ENCODE data around the gene TRIO.

DNA sequence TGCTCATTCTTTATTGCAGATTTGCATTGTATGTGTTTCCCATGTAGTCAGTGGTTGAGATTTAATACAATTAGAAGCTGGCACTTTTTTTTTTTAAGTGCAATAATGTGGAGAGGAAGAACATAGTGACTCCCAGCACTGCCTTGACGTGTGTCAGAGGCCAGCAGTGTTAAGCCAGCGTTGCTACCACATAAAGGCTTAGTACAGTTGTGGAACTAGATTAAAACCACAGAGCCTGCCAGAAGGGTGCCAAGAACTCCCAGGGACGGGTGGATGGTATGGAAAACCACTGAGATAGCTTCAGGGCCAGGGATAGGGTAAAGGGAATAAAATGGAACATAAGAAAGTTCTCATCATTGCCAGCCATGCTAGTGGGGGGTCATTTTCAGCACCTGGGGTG is 142.9 kb downstream of the TRIO start:
- TF ChIP-seq EZH2 (IDR thresholded peaks at IDR 0.05; ENCODE audit: low read depth, low read length, severe bottlenecking) (no peak), SRF (IDR thresholded peaks at IDR 0.05; ENCODE audit: low read depth, low read length) (no peak), TAF1 (IDR thresholded peaks at IDR 0.05; ENCODE audit: low read depth, low read length) (no peak), KDM4A (IDR thresholded peaks at IDR 0.05; ENCODE audit: low read depth, low read length, severe bottlenecking) (no peak), POLR2A (IDR thresholded peaks at IDR 0.05; ENCODE audit: control extremely low read depth in 1 of 2, low read depth in 2 of 2, low read length in 2 of 2) (no peak), SUZ12 (IDR thresholded peaks at IDR 0.05; ENCODE audit: low read length) (no peak), EGR1 (IDR thresholded peaks at IDR 0.05; ENCODE audit: borderline replicate concordance, low read depth, low read length) (no peak), CBX8 (IDR thresholded peaks at IDR 0.05; ENCODE audit: borderline replicate concordance, low read depth, low read length) (no peak), POLR2AphosphoS5 (IDR thresholded peaks at IDR 0.05; ENCODE audit: low read depth, low read length) (no peak), RFX5 (IDR thresholded peaks at IDR 0.05; ENCODE audit: borderline replicate concordance, low read depth, low read length) (no peak), CREB1 (IDR thresholded peaks at IDR 0.05) (no peak), CEBPB (IDR thresholded peaks at IDR 0.05; ENCODE audit: low read depth, low read length) (no peak)
- TF ChIP-seq, protein P1, sequence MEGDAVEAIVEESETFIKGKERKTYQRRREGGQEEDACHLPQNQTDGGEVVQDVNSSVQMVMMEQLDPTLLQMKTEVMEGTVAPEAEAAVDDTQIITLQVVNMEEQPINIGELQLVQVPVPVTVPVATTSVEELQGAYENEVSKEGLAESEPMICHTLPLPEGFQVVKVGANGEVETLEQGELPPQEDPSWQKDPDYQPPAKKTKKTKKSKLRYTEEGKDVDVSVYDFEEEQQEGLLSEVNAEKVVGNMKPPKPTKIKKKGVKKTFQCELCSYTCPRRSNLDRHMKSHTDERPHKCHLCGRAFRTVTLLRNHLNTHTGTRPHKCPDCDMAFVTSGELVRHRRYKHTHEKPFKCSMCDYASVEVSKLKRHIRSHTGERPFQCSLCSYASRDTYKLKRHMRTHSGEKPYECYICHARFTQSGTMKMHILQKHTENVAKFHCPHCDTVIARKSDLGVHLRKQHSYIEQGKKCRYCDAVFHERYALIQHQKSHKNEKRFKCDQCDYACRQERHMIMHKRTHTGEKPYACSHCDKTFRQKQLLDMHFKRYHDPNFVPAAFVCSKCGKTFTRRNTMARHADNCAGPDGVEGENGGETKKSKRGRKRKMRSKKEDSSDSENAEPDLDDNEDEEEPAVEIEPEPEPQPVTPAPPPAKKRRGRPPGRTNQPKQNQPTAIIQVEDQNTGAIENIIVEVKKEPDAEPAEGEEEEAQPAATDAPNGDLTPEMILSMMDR (IDR thresholded peaks at IDR 0.05; ENCODE audit: control extremely low read depth in 1 of 3, insufficient read depth in 1 of 3, low read depth in 1 of 3, low read length in 3 of 3): no peak
- TF ChIP-seq, protein P2, sequence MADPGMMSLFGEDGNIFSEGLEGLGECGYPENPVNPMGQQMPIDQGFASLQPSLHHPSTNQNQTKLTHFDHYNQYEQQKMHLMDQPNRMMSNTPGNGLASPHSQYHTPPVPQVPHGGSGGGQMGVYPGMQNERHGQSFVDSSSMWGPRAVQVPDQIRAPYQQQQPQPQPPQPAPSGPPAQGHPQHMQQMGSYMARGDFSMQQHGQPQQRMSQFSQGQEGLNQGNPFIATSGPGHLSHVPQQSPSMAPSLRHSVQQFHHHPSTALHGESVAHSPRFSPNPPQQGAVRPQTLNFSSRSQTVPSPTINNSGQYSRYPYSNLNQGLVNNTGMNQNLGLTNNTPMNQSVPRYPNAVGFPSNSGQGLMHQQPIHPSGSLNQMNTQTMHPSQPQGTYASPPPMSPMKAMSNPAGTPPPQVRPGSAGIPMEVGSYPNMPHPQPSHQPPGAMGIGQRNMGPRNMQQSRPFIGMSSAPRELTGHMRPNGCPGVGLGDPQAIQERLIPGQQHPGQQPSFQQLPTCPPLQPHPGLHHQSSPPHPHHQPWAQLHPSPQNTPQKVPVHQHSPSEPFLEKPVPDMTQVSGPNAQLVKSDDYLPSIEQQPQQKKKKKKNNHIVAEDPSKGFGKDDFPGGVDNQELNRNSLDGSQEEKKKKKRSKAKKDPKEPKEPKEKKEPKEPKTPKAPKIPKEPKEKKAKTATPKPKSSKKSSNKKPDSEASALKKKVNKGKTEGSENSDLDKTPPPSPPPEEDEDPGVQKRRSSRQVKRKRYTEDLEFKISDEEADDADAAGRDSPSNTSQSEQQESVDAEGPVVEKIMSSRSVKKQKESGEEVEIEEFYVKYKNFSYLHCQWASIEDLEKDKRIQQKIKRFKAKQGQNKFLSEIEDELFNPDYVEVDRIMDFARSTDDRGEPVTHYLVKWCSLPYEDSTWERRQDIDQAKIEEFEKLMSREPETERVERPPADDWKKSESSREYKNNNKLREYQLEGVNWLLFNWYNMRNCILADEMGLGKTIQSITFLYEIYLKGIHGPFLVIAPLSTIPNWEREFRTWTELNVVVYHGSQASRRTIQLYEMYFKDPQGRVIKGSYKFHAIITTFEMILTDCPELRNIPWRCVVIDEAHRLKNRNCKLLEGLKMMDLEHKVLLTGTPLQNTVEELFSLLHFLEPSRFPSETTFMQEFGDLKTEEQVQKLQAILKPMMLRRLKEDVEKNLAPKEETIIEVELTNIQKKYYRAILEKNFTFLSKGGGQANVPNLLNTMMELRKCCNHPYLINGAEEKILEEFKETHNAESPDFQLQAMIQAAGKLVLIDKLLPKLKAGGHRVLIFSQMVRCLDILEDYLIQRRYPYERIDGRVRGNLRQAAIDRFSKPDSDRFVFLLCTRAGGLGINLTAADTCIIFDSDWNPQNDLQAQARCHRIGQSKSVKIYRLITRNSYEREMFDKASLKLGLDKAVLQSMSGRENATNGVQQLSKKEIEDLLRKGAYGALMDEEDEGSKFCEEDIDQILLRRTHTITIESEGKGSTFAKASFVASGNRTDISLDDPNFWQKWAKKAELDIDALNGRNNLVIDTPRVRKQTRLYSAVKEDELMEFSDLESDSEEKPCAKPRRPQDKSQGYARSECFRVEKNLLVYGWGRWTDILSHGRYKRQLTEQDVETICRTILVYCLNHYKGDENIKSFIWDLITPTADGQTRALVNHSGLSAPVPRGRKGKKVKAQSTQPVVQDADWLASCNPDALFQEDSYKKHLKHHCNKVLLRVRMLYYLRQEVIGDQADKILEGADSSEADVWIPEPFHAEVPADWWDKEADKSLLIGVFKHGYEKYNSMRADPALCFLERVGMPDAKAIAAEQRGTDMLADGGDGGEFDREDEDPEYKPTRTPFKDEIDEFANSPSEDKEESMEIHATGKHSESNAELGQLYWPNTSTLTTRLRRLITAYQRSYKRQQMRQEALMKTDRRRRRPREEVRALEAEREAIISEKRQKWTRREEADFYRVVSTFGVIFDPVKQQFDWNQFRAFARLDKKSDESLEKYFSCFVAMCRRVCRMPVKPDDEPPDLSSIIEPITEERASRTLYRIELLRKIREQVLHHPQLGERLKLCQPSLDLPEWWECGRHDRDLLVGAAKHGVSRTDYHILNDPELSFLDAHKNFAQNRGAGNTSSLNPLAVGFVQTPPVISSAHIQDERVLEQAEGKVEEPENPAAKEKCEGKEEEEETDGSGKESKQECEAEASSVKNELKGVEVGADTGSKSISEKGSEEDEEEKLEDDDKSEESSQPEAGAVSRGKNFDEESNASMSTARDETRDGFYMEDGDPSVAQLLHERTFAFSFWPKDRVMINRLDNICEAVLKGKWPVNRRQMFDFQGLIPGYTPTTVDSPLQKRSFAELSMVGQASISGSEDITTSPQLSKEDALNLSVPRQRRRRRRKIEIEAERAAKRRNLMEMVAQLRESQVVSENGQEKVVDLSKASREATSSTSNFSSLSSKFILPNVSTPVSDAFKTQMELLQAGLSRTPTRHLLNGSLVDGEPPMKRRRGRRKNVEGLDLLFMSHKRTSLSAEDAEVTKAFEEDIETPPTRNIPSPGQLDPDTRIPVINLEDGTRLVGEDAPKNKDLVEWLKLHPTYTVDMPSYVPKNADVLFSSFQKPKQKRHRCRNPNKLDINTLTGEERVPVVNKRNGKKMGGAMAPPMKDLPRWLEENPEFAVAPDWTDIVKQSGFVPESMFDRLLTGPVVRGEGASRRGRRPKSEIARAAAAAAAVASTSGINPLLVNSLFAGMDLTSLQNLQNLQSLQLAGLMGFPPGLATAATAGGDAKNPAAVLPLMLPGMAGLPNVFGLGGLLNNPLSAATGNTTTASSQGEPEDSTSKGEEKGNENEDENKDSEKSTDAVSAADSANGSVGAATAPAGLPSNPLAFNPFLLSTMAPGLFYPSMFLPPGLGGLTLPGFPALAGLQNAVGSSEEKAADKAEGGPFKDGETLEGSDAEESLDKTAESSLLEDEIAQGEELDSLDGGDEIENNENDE (IDR thresholded peaks at IDR 0.05; ENCODE audit: insufficient replicate concordance, low read length): no peak
